Fibroblast of lung (primary cell): ENCODE results near the gene CLEC17A.
"Not testable (repeated sequence)": the region's sequence is repeated elsewhere in the genome, so short reads cannot be mapped to it uniquely, and the experiment has no call there.

Source experiments
- EZH2 ChIP-seq: IDR thresholded peaks from 2 replicates; pipeline ENCODE4 v1.5.1; 2012; ENCODE audit warnings: low read length, control low read depth, mild to moderate bottlenecking; ENCODE audit errors: missing control alignments
- TF ChIP-seq, protein P1 (sequence below), 2 donors: IDR thresholded peaks in 1 of 2; conservative IDR thresholded peaks in 1 of 2; 1 replicate in 1 of 2; 2 replicates in 1 of 2; pipeline ENCODE4 v1.5.1; 2011 to 2012; ENCODE audit warnings: low read length in 2 of 2, control low read depth in 1 of 2, inconsistent platforms in 1 of 2, low read depth in 1 of 2, mild to moderate bottlenecking in 1 of 2

GRCh38 chr19:14585187-14585586 is 2.3 kb downstream of the CLEC17A start:
- TF ChIP-seq, protein P1, sequence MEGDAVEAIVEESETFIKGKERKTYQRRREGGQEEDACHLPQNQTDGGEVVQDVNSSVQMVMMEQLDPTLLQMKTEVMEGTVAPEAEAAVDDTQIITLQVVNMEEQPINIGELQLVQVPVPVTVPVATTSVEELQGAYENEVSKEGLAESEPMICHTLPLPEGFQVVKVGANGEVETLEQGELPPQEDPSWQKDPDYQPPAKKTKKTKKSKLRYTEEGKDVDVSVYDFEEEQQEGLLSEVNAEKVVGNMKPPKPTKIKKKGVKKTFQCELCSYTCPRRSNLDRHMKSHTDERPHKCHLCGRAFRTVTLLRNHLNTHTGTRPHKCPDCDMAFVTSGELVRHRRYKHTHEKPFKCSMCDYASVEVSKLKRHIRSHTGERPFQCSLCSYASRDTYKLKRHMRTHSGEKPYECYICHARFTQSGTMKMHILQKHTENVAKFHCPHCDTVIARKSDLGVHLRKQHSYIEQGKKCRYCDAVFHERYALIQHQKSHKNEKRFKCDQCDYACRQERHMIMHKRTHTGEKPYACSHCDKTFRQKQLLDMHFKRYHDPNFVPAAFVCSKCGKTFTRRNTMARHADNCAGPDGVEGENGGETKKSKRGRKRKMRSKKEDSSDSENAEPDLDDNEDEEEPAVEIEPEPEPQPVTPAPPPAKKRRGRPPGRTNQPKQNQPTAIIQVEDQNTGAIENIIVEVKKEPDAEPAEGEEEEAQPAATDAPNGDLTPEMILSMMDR (conservative IDR thresholded peaks at IDR 0.05 in 1 of 2, IDR thresholded peaks at IDR 0.05 in 1 of 2; ENCODE audit: low read depth in 1 of 2, low read length in 2 of 2) = not testable (repeated sequence)
- not testable (repeated sequence) for TF ChIP-seq EZH2
